Loucy (cell line): Measurements from ENCODE around the gene SPINT2.

Experiments
- CTCF ChIP-seq: fragments of 200-600 bp; sonication (generic); conservative IDR thresholded peaks from 2 replicates; pipeline ENCODE4 v1.5.1; 2014; ENCODE audit warnings: mild to moderate bottlenecking, antibody characterized with exemption, low read length
- EZH2phosphoT487 ChIP-seq: fragments of 200-600 bp; IDR thresholded peaks from 2 replicates; pipeline ENCODE4 v1.6.1; 2018; ENCODE audit warnings: antibody characterized with exemption, mild to moderate bottlenecking, moderate library complexity, borderline replicate concordance

- TF ChIP-seq CTCF: no peak
- no peak for TF ChIP-seq EZH2phosphoT487
These were observed 40.6 kb downstream of the SPINT2 start for GRCh38 chr19:38304866-38305429.
